ENCODE data around the gene LRP6. TPM values are rescaled to one million over a fixed set of nuclear protein-coding genes. Genes with fewer than 3 reads are reported as not detected.

Gene LRP6
- total RNA-seq, 2 donors from 2014 or later: 2.6 to 3.7 TPM

GRCh38 chr12:12086362-12086761 lies 180.5 kb downstream of the LRP6 start:
- no peaks in the 10 kb centered on the region for H3K9me3 Mint-ChIP-seq
- no peaks in the 10 kb centered on the region for H3K4me1 Mint-ChIP-seq (ENCODE audit: low read depth)
- ATAC-seq (replicated peaks in 1 of 2): no peak

GRCh38 chr12:12083688-12084087 lies 183.2 kb downstream of the LRP6 start:
- Mint-ChIP-seq H3K36me3 (ENCODE audit: insufficient read depth in 2 of 2) (no peaks in the 10 kb centered on the region), H3K4me1 (ENCODE audit: low read depth) (no peaks in the 10 kb centered on the region), H3K4me3 (no peak overlapping the region), H3K9me3 (no peaks in the 10 kb centered on the region), H3K27me3 (ENCODE audit: low read depth) (no peaks in the 10 kb centered on the region), H3K27ac (no peak overlapping the region)
- no peak for DNase-seq
- ATAC-seq (replicated peaks in 1 of 2): no peak

More at GRCh38 chr12:12086362-12086761, 180.5 kb downstream of the LRP6 start:
- peaks cover 6% of the 10 kb centered on the region for H3K27me3 Mint-ChIP-seq (ENCODE audit: low read depth)
- H3K27ac Mint-ChIP-seq: no peak overlapping the region
- H3K36me3 Mint-ChIP-seq (ENCODE audit: insufficient read depth in 2 of 2): no peaks in the 10 kb centered on the region
- no peak overlapping the region for H3K4me3 Mint-ChIP-seq
- DNase-seq: no peak

- peak; percentile 61 to 66 for ATAC-seq (replicated peaks in 1 of 2)
- no peak overlapping the region for H3K27ac Mint-ChIP-seq
- no peaks in the 10 kb centered on the region for H3K27me3 Mint-ChIP-seq (ENCODE audit: low read depth)
- H3K4me3 Mint-ChIP-seq: no peak overlapping the region
- no peaks in the 10 kb centered on the region for H3K4me1 Mint-ChIP-seq (ENCODE audit: low read depth)
- H3K9me3 Mint-ChIP-seq: no peaks in the 10 kb centered on the region
- DNase-seq: peak in 1 of 2 donors; percentile 4
- no peaks in the 10 kb centered on the region for H3K36me3 Mint-ChIP-seq (ENCODE audit: insufficient read depth in 2 of 2)
These were observed 184.9 kb downstream of the LRP6 start for GRCh38 chr12:12081836-12082497.

GRCh38 chr12:12079291-12079690 lies 187.6 kb downstream of the LRP6 start:
- no peak for ATAC-seq (replicated peaks in 1 of 2)
- no peaks in the 10 kb centered on the region for H3K27me3 Mint-ChIP-seq (ENCODE audit: low read depth)
- no peaks in the 10 kb centered on the region for H3K4me1 Mint-ChIP-seq (ENCODE audit: low read depth)
- no peak for DNase-seq
- no peaks in the 10 kb centered on the region for H3K9me3 Mint-ChIP-seq
- no peaks in the 10 kb centered on the region for H3K36me3 Mint-ChIP-seq (ENCODE audit: insufficient read depth in 2 of 2)
- H3K27ac Mint-ChIP-seq: no peak overlapping the region
- no peak overlapping the region for H3K4me3 Mint-ChIP-seq

- peak overlapping the region; percentile 78 to 81 for H3K4me3 Mint-ChIP-seq
- peak; percentile 33 to 37 for DNase-seq
- peaks cover 30% of the 10 kb centered on the region for H3K4me1 Mint-ChIP-seq (ENCODE audit: low read depth)
- H3K9me3 Mint-ChIP-seq: no peaks in the 10 kb centered on the region
- H3K27ac Mint-ChIP-seq: no peak overlapping the region
- no peaks in the 10 kb centered on the region for H3K36me3 Mint-ChIP-seq (ENCODE audit: insufficient read depth in 2 of 2)
- no peaks in the 10 kb centered on the region for H3K27me3 Mint-ChIP-seq (ENCODE audit: low read depth)
- peak; percentile 27 to 50 for ATAC-seq (replicated peaks in 1 of 2)
These were observed 194.6 kb downstream of the LRP6 start for GRCh38 chr12:12072064-12072760.

GRCh38 chr12:12070674-12071656 lies 195.9 kb downstream of the LRP6 start, which contains the start of gene BCL2L14:
Gene BCL2L14, plus strand, starts transcription at chr12:12070939. Its CDS starts 8,367 bp downstream, at chr12:12079306.
- no peaks in the 10 kb centered on the region for H3K27me3 Mint-ChIP-seq (ENCODE audit: low read depth)
- H3K9me3 Mint-ChIP-seq: no peaks in the 10 kb centered on the region
- H3K4me1 Mint-ChIP-seq (ENCODE audit: low read depth): peaks cover 30% of the 10 kb centered on the region
- H3K4me3 Mint-ChIP-seq: peak within 1 kb of the TSS; percentile 78 to 81
- H3K36me3 Mint-ChIP-seq (ENCODE audit: insufficient read depth in 2 of 2): no peaks in the 10 kb centered on the region
- H3K27ac Mint-ChIP-seq: peak within 1 kb of the TSS; percentile 84
- ATAC-seq (replicated peaks in 1 of 2): peak; percentile 85 to 96
- peak in 1 of 2 donors; percentile 25 for DNase-seq

GRCh38 chr12:12069821-12070548 lies 196.9 kb downstream of the LRP6 start:
- Mint-ChIP-seq H3K36me3 (ENCODE audit: insufficient read depth in 2 of 2) (no peaks in the 10 kb centered on the region), H3K4me1 (ENCODE audit: low read depth) (peaks cover 30% of the 10 kb centered on the region), H3K27me3 (ENCODE audit: low read depth) (no peaks in the 10 kb centered on the region), H3K27ac (peak overlapping the region; percentile 84), H3K4me3 (peak overlapping the region; percentile 78 to 81), H3K9me3 (no peaks in the 10 kb centered on the region)
- ATAC-seq (replicated peaks in 1 of 2) (no peak), DNase-seq (no peak)

- H3K4me3 Mint-ChIP-seq: no peak overlapping the region
- DNase-seq: no peak
- no peak overlapping the region for H3K27ac Mint-ChIP-seq
- peaks cover 30% of the 10 kb centered on the region for H3K4me1 Mint-ChIP-seq (ENCODE audit: low read depth)
- H3K9me3 Mint-ChIP-seq: no peaks in the 10 kb centered on the region
- no peaks in the 10 kb centered on the region for H3K36me3 Mint-ChIP-seq (ENCODE audit: insufficient read depth in 2 of 2)
- ATAC-seq (replicated peaks in 1 of 2): no peak
- no peaks in the 10 kb centered on the region for H3K27me3 Mint-ChIP-seq (ENCODE audit: low read depth)
These were observed 198.1 kb downstream of the LRP6 start for GRCh38 chr12:12068751-12069150.

Other genes starting within 250 kb of the LRP6 start
- gene BCL2L14, start 196.1 kb downstream of the LRP6 start, total RNA-seq: 1 to 10 TPM; 3.2 to 6.0 TPM
- gene MANSC1, start 83.2 kb upstream of the LRP6 start, total RNA-seq: 1 to 10 TPM in 1 of 2 donors, under 1 TPM in 1; 0.65 to 1.5 TPM
- 10 to 100 TPM; 37.7 to 44.9 TPM for gene BORCS5, start 90.0 kb upstream of the LRP6 start, total RNA-seq

All from activated T-cell treated with anti-CD3 and anti-CD28 coated beads, Interleukin-2, amount 50 U/mL, for 72 hours (primary cell).